Measurements from ENCODE around the gene FADS1. TPM values are rescaled to one million over a fixed set of nuclear protein-coding genes. Genes with fewer than 3 reads are reported as not detected.

FADS1 gene
- total RNA-seq, 1 experiment from 2014 or later, result 150 TPM

DNA sequence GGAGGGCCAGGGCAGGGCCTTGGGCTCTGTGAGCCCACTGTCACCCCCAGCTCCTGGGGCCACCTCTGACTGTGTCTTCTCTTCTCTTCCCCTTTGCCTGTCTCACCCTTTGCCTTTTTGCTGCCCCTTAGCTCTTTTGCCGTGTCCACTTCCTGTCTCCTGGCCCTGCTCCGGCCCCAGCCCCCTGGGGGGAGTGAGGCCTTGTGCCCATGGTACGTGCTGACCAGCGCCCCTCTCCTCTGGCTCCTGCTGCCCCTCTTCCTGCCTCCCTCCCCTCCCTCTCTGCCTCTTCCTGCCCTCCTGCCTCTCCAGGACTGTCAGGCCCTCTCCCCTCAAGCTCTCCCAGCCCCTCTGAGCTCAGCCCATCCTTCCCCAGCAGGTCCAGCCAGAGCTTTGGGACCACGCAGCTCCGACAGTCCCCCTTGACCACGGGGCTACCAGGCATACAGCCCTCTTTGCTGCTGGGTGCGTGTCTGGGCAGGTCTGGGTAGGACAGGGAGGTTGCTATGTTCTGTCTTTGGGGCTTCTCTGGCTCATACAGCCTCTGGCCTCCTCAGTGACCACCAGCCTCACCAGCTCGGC lies 36.1 kb downstream of the FADS1 start:
- Histone ChIP-seq H3K27ac (no peak overlapping the region), H3K9me2 (ENCODE audit: insufficient read depth) (no peaks in the 10 kb centered on the region), H3K27me3 (ENCODE audit: insufficient read depth, low read depth) (no peaks in the 10 kb centered on the region), H2AFZ (no peak overlapping the region), H3K4me3 (no peak overlapping the region), H3K4me1 (replicated peaks; ENCODE audit: insufficient read depth) (no peaks in the 10 kb centered on the region), H3K36me3 (ENCODE audit: low read depth) (no peaks in the 10 kb centered on the region), H3K4me2 (no peak overlapping the region), H3F3A (ENCODE audit: insufficient read depth, low read depth) (peaks cover 13% of the 10 kb centered on the region), H4K20me1 (ENCODE audit: insufficient read depth) (peaks cover 5% of the 10 kb centered on the region; the same call in 1 of the 2 replicates), H3K9me3 (ENCODE audit: insufficient read depth, low read depth) (no peaks in the 10 kb centered on the region), H3K79me2 (ENCODE audit: low read depth) (no peaks in the 10 kb centered on the region)
- intact Hi-C loops (cut with micrococcal nuclease; ENCODE audit: unreplicated experiment), result no loop called here
- TF ChIP-seq CTCF (conservative IDR thresholded peaks at IDR 0.05) (no peak), EZH2 (IDR thresholded peaks at IDR 0.05; ENCODE audit: low read depth) (no peak)
- ChIA-PET POLR2A (ENCODE audit: unreplicated experiment) (interaction anchor here (0.5 kb wide), 1 partner anchor 21 kb away, joined by 4 read pairs; no protein-coding TSS in a partner anchor), CTCF (no interaction called here)
- BruUV-seq (replicated peaks), result no TSS peak
- no peak for DNase-seq

DNA sequence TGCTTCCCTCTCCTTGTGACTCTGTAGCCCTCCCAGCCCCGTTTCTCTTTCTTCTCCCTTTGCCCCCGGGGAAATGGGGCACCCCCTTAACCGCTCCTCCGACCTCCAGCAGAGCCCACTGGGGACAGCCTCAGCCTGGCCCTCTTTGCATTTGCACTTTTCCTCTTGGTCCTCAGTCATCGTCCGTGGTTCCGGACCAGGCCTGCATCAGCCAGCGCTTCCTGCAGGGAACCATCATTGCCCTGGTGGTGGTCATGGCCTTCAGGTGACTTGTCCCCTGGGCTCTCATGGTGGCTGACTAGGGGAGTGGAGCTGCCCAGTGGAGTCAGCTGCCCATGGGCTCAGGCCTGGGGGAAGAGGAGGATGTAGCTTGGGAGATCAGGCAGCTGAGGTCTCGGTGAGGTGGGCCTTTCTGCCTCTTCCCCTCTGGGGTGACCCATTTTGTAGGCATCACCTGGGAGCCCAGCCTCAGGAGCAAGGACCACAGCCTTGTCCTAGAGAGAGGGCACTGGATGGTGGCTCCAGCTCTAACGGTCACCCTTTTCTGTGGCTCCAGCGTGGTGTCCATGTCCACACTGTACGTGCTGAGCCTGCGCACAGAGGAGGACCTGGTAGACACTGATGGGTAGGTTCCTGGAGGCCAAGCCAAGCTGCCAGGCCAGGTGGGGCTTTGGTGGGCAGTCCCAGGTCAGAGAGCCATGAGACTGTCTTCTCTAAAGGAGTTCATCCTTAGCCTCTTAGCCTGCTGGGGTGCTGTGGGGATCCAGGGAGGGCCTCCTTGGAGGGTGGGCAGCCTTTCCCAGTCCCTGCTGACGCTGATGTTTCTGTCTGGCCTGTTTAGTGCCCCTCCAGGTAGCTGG lies 36.9 kb downstream of the FADS1 start:
- Histone ChIP-seq H3K4me2 (no peak overlapping the region), H3K79me2 (ENCODE audit: low read depth) (no peaks in the 10 kb centered on the region), H3K36me3 (ENCODE audit: low read depth) (no peaks in the 10 kb centered on the region), H2AFZ (no peak overlapping the region), H4K20me1 (ENCODE audit: insufficient read depth) (no peaks in the 10 kb centered on the region), H3K27me3 (ENCODE audit: insufficient read depth, low read depth) (no peaks in the 10 kb centered on the region), H3F3A (ENCODE audit: insufficient read depth, low read depth) (peaks cover 13% of the 10 kb centered on the region), H3K9me2 (ENCODE audit: insufficient read depth) (no peaks in the 10 kb centered on the region), H3K27ac (no peak overlapping the region), H3K9me3 (ENCODE audit: insufficient read depth, low read depth) (no peaks in the 10 kb centered on the region), H3K4me3 (no peak overlapping the region), H3K4me1 (replicated peaks; ENCODE audit: insufficient read depth) (no peaks in the 10 kb centered on the region)
- no TSS peak for BruUV-seq (replicated peaks)
- ChIA-PET POLR2A (ENCODE audit: unreplicated experiment) (interaction anchor here (0.5 to 0.7 kb wide), 2 partner anchors 12 to 22 kb away, joined by 3 to 4 read pairs; no protein-coding TSS in a partner anchor), CTCF (interaction anchor here (1.1 kb wide), 1 partner anchor 29 kb away, joined by 3 read pairs; no protein-coding TSS in a partner anchor)
- intact Hi-C loops (cut with micrococcal nuclease; ENCODE audit: unreplicated experiment), result no loop called here
- DNase-seq, result no peak
- no peak for TF ChIP-seq CTCF (conservative IDR thresholded peaks at IDR 0.05)
- no peak for TF ChIP-seq EZH2 (IDR thresholded peaks at IDR 0.05; ENCODE audit: low read depth)

DNA sequence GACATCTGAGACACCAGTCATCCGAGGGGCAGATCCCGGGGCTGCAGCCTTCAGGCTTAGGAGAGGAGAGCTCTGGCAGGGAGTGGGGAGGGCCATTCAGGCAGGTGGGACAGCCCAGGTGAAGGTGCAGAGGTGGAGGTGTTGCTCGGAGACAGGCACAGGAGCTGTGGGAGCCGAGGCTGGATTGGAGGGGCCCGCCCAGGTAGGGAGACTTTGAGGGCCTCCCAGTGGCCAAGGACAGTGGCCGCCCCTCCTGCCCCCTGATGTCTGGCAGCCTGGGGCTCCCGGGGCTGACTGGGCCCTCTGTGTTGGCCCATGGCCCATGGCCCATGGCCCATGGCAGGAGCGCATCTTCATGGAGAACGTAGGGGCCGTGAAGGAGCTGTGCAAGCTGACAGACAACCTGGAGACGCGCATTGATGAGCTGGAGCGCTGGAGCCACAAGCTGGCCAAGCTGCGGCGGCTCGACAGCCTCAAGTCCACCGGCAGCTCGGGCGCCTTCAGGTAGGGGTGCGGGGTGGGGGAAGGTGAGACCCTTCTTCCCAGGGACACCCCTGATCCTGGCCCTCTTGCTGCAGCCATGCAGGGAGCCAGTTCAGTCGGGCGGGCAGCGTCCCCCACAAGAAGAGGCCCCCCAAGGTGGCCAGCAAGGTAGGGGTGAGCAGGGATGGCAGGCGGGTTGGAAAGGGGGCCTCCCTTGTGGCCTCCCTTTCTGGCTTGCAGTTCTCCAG lies 37.7 kb downstream of the FADS1 start:
- Histone ChIP-seq H3K9me3 (ENCODE audit: insufficient read depth, low read depth) (no peaks in the 10 kb centered on the region), H3K79me2 (ENCODE audit: low read depth) (no peaks in the 10 kb centered on the region), H3K36me3 (ENCODE audit: low read depth) (no peaks in the 10 kb centered on the region), H3F3A (ENCODE audit: insufficient read depth, low read depth) (peaks cover 13% of the 10 kb centered on the region), H3K27me3 (ENCODE audit: insufficient read depth, low read depth) (no peaks in the 10 kb centered on the region), H3K9me2 (ENCODE audit: insufficient read depth) (no peaks in the 10 kb centered on the region), H3K27ac (no peak overlapping the region), H3K4me2 (no peak overlapping the region), H4K20me1 (ENCODE audit: insufficient read depth) (no peaks in the 10 kb centered on the region), H2AFZ (no peak overlapping the region), H3K4me1 (replicated peaks; ENCODE audit: insufficient read depth) (no peaks in the 10 kb centered on the region), H3K4me3 (no peak overlapping the region)
- no peak for TF ChIP-seq CTCF (conservative IDR thresholded peaks at IDR 0.05)
- TF ChIP-seq EZH2 (IDR thresholded peaks at IDR 0.05; ENCODE audit: low read depth), result no peak
- CTCF ChIA-PET, result interaction anchor here (0.7 to 1.1 kb wide), 2 partner anchors 15 to 28 kb away, joined by 3 read pairs; no protein-coding TSS in a partner anchor
- POLR2A ChIA-PET (ENCODE audit: unreplicated experiment), result interaction anchor here (0.7 kb wide), 1 partner anchor 13 kb away, joined by 3 read pairs; no protein-coding TSS in a partner anchor
- intact Hi-C loops (cut with micrococcal nuclease; ENCODE audit: unreplicated experiment), result no loop called here
- DNase-seq, result no peak
- no TSS peak for BruUV-seq (replicated peaks)

Data from PC-9 (cell line).